MM.1S (cell line): ENCODE results near the gene MIEN1.
"Not testable (repeated sequence)": the region's sequence is repeated elsewhere in the genome, so short reads cannot be mapped to it uniquely, and the experiment has no call there.

Experiments used
- DNase-seq: peaks from one replicate; pipeline ENCODE4 v3.0.0-alpha.2; 2015
- H2AFZ ChIP-seq: fragments of 300-600 bp; sonication (generic); 2 replicates; pipeline ENCODE4 v1.6.0; 2016; ENCODE audit warnings: antibody characterized with exemption, low read length
- H3F3A ChIP-seq: fragments of 300-600 bp; sonication (generic); 2 replicates; pipeline ENCODE4 v1.6.1; 2016; ENCODE audit warnings: mild to moderate bottlenecking, antibody characterized with exemption, low read length, moderate library complexity, mixed read lengths; ENCODE audit not compliant: insufficient read depth
- H3K27ac ChIP-seq: fragments of 300-600 bp; sonication (generic); 2 replicates; pipeline ENCODE4 v1.5.1; 2016; ENCODE audit warnings: mild to moderate bottlenecking, low read length
- H3K27me3 ChIP-seq: fragments of 300-600 bp; sonication (generic); replicated peaks from 2 replicates; pipeline ENCODE4 v1.6.0; 2016; ENCODE audit warnings: low read length; ENCODE audit not compliant: insufficient read depth
- H3K36me3 ChIP-seq: fragments of 300-600 bp; sonication (generic); replicated peaks from 2 replicates; pipeline ENCODE4 v1.6.1; 2016; ENCODE audit warnings: mild to moderate bottlenecking, low read length, mixed read lengths; ENCODE audit not compliant: insufficient read depth
- H3K4me1 ChIP-seq: fragments of 300-600 bp; sonication (generic); 2 replicates; pipeline ENCODE4 v1.6.1; 2016; ENCODE audit warnings: low read length, mixed read lengths
- H3K4me2 ChIP-seq: fragments of 300-600 bp; sonication (generic); 2 replicates; pipeline ENCODE4 v1.6.0; 2016; ENCODE audit warnings: low read depth, low read length
- H3K4me3 ChIP-seq: fragments of 300-600 bp; sonication (generic); 2 replicates; pipeline ENCODE4 v1.5.1; 2016; ENCODE audit warnings: low read length, mixed read lengths
- H3K79me2 ChIP-seq: fragments of 300-600 bp; sonication (generic); 2 replicates; pipeline ENCODE4 v1.6.1; 2016; ENCODE audit warnings: mixed run types, low read length, mixed read lengths
- H3K9ac ChIP-seq: fragments of 300-600 bp; sonication (generic); 2 replicates; pipeline ENCODE4 v1.6.1; 2016; ENCODE audit warnings: low read length, mixed read lengths
- H3K9me2 ChIP-seq: fragments of 300-600 bp; sonication (generic); replicated peaks from 2 replicates; pipeline ENCODE4 v1.6.1; 2016; ENCODE audit warnings: mild to moderate bottlenecking, low read length, mixed read lengths; ENCODE audit not compliant: insufficient read depth
- H3K9me3 ChIP-seq: fragments of 300-600 bp; sonication (generic); replicated peaks from 2 replicates; pipeline ENCODE4 v1.6.1; 2016; ENCODE audit warnings: mild to moderate bottlenecking, low read length, mixed read lengths; ENCODE audit not compliant: insufficient read depth
- H4K20me1 ChIP-seq: fragments of 300-600 bp; sonication (generic); 2 replicates; pipeline ENCODE4 v1.6.1; 2016; ENCODE audit warnings: mild to moderate bottlenecking, low read length, moderate library complexity, mixed read lengths; ENCODE audit not compliant: insufficient read depth
- EZH2 ChIP-seq: fragments of 300-600 bp; sonication (generic); optimal IDR thresholded peaks from 2 replicates; pipeline ENCODE3; 2017; ENCODE audit warnings: low read depth, mild to moderate bottlenecking, antibody characterized with exemption, low read length, mixed read lengths
- EZH2phosphoT487 ChIP-seq: fragments of 300-600 bp; sonication (generic); IDR thresholded peaks from 2 replicates; pipeline ENCODE4 v1.6.1; 2018; ENCODE audit warnings: antibody characterized with exemption, low read length
- TF ChIP-seq, protein P1 (sequence below): fragments of 300-600 bp; sonication (generic); IDR thresholded peaks from 2 replicates; pipeline ENCODE4 v1.5.1; 2016; ENCODE audit warnings: antibody characterized with exemption, low read length, mixed read lengths

The MIEN1 gene

DNA sequence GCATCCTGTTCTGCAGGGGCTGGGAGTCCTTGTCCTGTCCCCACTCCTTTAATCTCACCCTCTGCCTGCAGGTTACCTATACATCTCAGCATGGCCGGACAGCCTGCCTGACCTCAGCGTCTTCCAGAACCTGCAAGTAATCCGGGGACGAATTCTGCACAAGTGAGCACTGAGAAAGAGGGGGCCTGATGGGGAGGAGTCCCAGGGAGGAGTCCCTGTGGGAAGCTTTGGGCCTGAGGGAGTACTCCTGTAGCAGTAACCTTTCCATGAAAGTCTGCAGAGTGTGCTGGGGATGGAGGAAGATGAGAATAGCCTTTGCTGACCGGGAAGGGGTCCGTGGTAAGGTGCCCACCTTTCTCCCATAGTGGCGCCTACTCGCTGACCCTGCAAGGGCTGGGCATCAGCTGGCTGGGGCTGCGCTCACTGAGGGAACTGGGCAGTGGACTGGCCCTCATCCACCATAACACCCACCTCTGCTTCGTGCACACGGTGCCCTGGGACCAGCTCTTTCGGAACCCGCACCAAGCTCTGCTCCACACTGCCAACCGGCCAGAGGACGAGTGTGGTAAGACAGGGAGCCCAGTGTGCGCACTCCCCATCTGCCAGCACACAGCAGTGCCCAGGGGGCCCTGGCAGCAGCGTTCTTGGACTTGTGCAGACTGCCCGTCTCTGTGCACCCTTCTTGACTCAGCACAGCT is 14.8 kb downstream of the MIEN1 start:
- no peak for DNase-seq
- Histone ChIP-seq H3K9me2 (no peaks in the 10 kb centered on the region), H3K79me2 (no peaks in the 10 kb centered on the region), H2AFZ (no peak overlapping the region), H3K4me3 (no peak overlapping the region), H3K36me3 (no peaks in the 10 kb centered on the region), H3K9me3 (no peaks in the 10 kb centered on the region), H3K27ac (no peak overlapping the region), H3F3A (no peaks in the 10 kb centered on the region), H3K4me2 (no peak overlapping the region), H4K20me1 (no peaks in the 10 kb centered on the region), H3K4me1 (no peaks in the 10 kb centered on the region), H3K9ac (no peak overlapping the region), H3K27me3 (no peaks in the 10 kb centered on the region)
- TF ChIP-seq, protein P1, sequence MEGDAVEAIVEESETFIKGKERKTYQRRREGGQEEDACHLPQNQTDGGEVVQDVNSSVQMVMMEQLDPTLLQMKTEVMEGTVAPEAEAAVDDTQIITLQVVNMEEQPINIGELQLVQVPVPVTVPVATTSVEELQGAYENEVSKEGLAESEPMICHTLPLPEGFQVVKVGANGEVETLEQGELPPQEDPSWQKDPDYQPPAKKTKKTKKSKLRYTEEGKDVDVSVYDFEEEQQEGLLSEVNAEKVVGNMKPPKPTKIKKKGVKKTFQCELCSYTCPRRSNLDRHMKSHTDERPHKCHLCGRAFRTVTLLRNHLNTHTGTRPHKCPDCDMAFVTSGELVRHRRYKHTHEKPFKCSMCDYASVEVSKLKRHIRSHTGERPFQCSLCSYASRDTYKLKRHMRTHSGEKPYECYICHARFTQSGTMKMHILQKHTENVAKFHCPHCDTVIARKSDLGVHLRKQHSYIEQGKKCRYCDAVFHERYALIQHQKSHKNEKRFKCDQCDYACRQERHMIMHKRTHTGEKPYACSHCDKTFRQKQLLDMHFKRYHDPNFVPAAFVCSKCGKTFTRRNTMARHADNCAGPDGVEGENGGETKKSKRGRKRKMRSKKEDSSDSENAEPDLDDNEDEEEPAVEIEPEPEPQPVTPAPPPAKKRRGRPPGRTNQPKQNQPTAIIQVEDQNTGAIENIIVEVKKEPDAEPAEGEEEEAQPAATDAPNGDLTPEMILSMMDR = no peak
- no peak for TF ChIP-seq EZH2
- TF ChIP-seq EZH2phosphoT487 = no peak

- TF ChIP-seq EZH2phosphoT487 (no peak), EZH2 (no peak)
- TF ChIP-seq, protein P1 = no peak
Measured at GRCh38 chr17:39714234-39714633, 16.1 kb downstream of the MIEN1 start.

DNA sequence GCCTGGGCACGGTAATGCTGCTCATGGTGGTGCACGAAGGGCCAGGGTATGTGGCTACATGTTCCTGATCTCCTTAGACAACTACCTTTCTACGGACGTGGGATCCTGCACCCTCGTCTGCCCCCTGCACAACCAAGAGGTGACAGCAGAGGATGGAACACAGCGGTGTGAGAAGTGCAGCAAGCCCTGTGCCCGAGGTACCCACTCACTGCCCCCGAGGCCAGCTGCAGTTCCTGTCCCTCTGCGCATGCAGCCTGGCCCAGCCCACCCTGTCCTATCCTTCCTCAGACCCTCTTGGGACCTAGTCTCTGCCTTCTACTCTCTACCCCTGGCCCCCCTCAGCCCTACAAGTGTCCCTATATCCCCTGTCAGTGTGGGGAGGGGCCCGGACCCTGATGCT is 18.5 kb downstream of the MIEN1 start:
- Histone ChIP-seq H3K36me3 (no peaks in the 10 kb centered on the region), H3K4me2 (no peak overlapping the region), H3K27ac (no peak overlapping the region), H3K9me2 (no peaks in the 10 kb centered on the region), H3K79me2 (no peaks in the 10 kb centered on the region), H3K9me3 (no peaks in the 10 kb centered on the region), H3F3A (no peaks in the 10 kb centered on the region), H2AFZ (no peak overlapping the region), H3K4me1 (peaks cover 7% of the 10 kb centered on the region), H3K27me3 (no peaks in the 10 kb centered on the region), H3K4me3 (no peak overlapping the region), H3K9ac (no peak overlapping the region), H4K20me1 (no peaks in the 10 kb centered on the region)
- TF ChIP-seq EZH2phosphoT487 = no peak
- TF ChIP-seq EZH2 = no peak
- TF ChIP-seq, protein P1 = no peak
- no peak for DNase-seq

More at GRCh38 chr17:39714234-39714633, 16.1 kb downstream of the MIEN1 start:
- no peaks in the 10 kb centered on the region for H3K36me3 ChIP-seq
- H3K9me3 ChIP-seq = no peaks in the 10 kb centered on the region
- no peaks in the 10 kb centered on the region for H3K79me2 ChIP-seq
- no peaks in the 10 kb centered on the region for H3K4me1 ChIP-seq
- no peak overlapping the region for H3K27ac ChIP-seq
- H3K4me3 ChIP-seq = no peak overlapping the region
- no peaks in the 10 kb centered on the region for H3K9me2 ChIP-seq
- DNase-seq = no peak
- no peaks in the 10 kb centered on the region for H3F3A ChIP-seq
- H2AFZ ChIP-seq = no peak overlapping the region
- no peaks in the 10 kb centered on the region for H3K27me3 ChIP-seq
- no peaks in the 10 kb centered on the region for H4K20me1 ChIP-seq
- H3K4me2 ChIP-seq = no peak overlapping the region
- H3K9ac ChIP-seq = no peak overlapping the region

GRCh38 chr17:39711071-39711470 is 19.3 kb downstream of the MIEN1 start:
- H3F3A ChIP-seq, H2AFZ ChIP-seq, H3K9me3 ChIP-seq, H3K4me3 ChIP-seq, H3K27ac ChIP-seq, H3K9ac ChIP-seq, H3K36me3 ChIP-seq, H3K4me2 ChIP-seq, DNase-seq, H3K27me3 ChIP-seq, H3K79me2 ChIP-seq, H4K20me1 ChIP-seq, H3K9me2 ChIP-seq: not testable (repeated sequence)
- H3K4me1 ChIP-seq = peaks cover 10% of the 10 kb centered on the region
